HL-60/S4 treated with phorbol 12-myristate 13-acetate at 8.2 ng/mL for 4 days and 3 days (cell line): Measurements from ENCODE around the gene MINK1.
"Not testable (repeated sequence)": the region's sequence is repeated elsewhere in the genome, so short reads cannot be mapped to it uniquely, and the experiment has no call there.

Experiments used
- in situ Hi-C: fragments of 300-500 bp; cut with MboI; formaldehyde crosslinking; loops from 2 replicates; pipeline ENCODE4 v1.15.0; 2022; ENCODE audit warnings: low sequenced_read_pairs

Gene MINK1

DNA sequence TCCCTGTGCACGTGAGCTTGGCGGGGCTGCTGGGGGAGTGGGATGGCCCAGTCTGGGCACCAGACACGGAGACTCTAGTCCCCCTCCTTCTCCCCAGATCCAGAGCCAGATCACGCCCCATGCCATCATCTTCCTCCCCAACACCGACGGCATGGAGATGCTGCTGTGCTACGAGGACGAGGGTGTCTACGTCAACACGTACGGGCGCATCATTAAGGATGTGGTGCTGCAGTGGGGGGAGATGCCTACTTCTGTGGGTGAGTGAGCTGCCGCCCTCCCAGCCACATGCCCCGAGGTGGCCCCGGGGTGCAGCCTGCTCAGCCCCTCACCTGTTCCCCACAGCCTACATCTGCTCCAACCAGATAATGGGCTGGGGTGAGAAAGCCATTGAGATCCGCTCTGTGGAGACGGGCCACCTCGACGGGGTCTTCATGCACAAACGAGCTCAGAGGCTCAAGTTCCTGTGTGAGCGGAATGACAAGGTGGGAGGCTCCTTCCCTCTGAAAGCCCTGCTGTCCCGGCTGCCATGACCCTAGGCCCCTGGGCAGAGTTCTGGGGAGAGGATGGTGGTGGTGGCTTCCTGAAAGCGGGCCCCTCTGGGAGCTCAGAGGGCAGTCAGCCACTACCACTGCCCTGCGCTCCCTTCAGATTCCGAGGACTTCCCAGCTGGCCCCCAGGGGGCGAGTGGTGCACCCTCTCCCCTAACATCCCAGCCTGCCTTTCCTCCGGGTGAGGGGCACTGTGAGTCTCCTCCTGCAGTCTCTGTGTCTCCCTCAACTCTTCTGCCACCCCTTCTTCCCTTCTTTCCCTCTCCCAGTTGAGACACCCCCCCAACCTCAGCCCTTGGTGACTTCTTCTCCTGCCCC, 63.4 kb downstream of the MINK1 start:
- in situ Hi-C loops: loop anchor here (25.0 kb wide), 1 partner anchor 334 kb away; the partner anchor contains the start of genes GGT6 and MYBBP1A

GRCh38 chr17:4897198-4897687, 64.1 kb downstream of the MINK1 start:
- in situ Hi-C loops: loop anchor here (25.0 kb wide), 1 partner anchor 335 kb away; the partner anchor contains the start of genes GGT6 and MYBBP1A

- in situ Hi-C loops: loop anchor here (25.0 kb wide), 1 partner anchor 335 kb away; the partner anchor contains the start of genes GGT6 and MYBBP1A
These were observed 64.6 kb downstream of the MINK1 start for GRCh38 chr17:4897785-4898184.

DNA sequence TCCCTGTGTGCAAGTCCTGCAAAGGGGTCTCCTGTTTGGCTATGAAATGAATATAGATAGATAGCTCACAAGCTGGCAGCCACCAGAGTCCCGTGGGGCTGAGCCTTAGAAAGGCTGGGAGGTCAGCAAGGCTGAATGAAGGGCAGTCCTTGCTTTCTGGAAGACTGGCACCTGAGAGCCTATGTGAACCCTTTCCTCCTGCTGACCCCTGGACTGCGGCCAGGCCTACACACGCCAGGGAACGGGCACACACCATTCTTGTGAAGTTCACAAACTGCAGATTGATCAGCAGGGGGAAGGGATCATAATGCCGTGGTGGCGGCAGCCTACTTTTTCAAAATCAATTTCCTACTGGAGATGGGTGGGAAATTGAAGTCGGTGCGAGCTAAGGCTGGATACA, 65.2 kb downstream of the MINK1 start:
- in situ Hi-C loops: loop anchor here (25.0 kb wide), 1 partner anchor 336 kb away; the partner anchor contains the start of genes GGT6 and MYBBP1A

- in situ Hi-C loops: loop anchor here (25.0 kb wide), 1 partner anchor 337 kb away; the partner anchor contains the start of genes GGT6 and MYBBP1A
These were observed 65.8 kb downstream of the MINK1 start for GRCh38 chr17:4898927-4899326.

DNA sequence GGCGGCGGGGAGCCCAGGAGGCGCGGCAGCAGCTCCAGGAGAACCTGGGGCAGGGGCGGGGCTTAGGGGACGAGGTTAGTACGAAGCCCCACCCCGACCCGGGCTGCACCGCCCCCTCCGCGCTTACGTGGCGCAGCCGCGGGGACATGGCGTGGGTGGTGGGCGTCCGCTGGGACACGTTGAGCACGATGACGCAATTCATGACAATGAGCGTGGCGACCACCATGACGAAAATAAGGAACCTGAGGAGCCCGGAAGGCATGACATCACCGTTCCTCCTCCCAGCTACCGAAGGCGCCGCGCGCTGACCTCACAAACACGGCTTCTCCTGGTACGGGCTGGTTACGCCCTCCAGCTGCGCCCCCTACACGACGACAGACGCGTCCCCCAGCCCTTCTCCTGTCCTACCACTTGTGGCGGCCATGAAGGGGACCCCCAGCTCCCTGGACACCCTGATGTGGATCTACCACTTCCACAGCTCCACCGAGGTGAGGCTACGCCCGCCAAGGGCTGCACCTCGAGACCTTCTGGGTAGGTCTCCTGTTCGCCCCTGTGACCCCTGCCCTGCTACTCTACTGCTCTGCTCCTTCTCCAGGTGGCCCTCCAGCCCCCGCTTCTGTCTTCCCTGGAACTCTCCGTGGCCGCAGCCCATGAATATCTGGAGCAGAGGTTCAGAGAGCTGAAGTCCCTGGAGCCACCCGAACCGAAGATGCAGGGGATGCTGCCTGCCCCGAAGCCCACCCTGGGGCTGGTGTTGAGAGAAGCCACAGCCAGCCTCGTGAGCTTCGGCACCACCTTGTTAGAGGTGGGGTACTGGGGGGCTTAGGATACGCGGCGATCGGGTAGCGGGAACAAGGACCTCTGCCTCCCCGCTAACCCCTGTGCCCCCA, 66.4 kb downstream of the MINK1 start, which contains the start of gene C17orf107:
Gene C17orf107, plus strand, starts transcription at position 196 of the 890 bp plus-strand sequence. Its CDS starts 227 bp downstream, at position 423.
- in situ Hi-C loops: loop anchor here (25.0 kb wide), 1 partner anchor 337 kb away; the partner anchor contains the start of genes GGT6 and MYBBP1A

- in situ Hi-C loops: no loop called here
These were observed 67.3 kb downstream of the MINK1 start for GRCh38 chr17:4900231-4901107.

DNA sequence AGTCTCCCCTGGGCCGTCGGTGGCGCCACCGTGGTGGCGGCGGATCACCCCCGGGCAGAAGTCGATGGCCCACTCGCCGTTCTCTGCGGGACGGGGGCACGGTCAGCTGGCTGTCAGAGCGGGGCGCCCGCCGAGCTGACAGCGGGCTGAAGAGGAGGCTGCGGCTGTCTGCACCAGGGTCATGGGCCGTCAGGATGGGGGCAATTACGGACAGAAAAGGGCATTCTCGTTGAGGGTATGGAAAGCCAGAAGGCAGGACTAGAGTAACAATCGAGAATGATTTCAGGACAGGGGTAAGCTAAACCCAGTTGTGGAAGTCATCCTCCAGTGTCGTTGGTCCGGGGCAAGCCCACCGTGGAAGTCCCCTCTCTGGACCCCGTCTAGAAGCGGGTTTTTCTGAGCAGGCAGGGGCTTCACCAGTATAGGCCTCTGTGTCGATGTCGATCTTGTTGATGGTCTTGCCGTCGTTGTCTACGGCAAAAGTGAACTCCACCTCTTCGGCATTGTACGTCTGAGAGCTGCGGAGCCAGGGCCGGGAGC, 68.0 kb downstream of the MINK1 start:
- in situ Hi-C loops: no loop called here

- in situ Hi-C loops: no loop called here
These were observed 68.7 kb downstream of the MINK1 start for GRCh38 chr17:4901648-4902344.

GRCh38 chr17:4902540-4902939, 69.4 kb downstream of the MINK1 start:
- in situ Hi-C loops: no loop called here

DNA sequence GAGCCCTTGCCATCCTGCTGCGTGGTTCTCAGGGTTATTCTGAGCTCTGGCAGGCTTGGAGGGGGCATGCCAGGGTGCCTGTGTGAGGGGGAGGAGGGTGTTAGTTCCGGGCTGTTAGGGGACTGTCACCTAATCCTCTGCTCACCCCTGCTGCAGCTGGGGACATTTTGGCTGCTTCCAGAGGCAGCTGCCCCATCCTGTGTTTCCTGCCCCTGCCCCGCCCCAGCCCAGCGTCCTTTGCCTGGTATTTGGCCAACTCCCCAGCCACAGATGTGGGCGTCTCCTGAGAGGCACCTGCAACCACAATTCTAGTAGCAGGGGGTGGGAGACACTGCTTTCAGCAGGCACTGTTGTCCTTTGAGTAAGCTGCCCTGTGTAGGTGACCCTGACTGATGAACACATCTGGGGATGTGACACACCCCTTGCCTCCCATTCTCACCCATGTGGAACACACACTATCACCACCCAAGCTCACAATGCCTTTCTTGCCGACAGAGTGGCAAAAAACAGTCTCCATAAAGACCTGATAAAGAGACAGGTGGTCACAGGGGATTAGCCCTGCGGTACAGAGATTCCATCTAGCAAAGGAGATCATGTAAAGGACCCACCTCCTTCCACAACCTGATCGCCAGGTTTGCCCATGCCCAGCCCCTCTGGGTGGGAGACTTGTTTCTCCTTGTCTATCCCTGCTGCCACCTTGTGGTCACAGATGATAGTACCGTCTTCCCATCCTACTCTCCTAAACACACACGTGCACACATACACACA, 70.1 kb downstream of the MINK1 start, which contains the start of gene CHRNE:
Gene CHRNE, minus strand, starts transcription at position 48 of the 768 bp plus-strand sequence. Its CDS starts 35 bp downstream, at position 13.
- in situ Hi-C loops: no loop called here

GRCh38 chr17:4906642-4907041, 73.5 kb downstream of the MINK1 start:
- in situ Hi-C loops: not testable (repeated sequence)

- in situ Hi-C loops: no loop called here
These were observed 75.2 kb downstream of the MINK1 start for GRCh38 chr17:4908301-4908700.

DNA sequence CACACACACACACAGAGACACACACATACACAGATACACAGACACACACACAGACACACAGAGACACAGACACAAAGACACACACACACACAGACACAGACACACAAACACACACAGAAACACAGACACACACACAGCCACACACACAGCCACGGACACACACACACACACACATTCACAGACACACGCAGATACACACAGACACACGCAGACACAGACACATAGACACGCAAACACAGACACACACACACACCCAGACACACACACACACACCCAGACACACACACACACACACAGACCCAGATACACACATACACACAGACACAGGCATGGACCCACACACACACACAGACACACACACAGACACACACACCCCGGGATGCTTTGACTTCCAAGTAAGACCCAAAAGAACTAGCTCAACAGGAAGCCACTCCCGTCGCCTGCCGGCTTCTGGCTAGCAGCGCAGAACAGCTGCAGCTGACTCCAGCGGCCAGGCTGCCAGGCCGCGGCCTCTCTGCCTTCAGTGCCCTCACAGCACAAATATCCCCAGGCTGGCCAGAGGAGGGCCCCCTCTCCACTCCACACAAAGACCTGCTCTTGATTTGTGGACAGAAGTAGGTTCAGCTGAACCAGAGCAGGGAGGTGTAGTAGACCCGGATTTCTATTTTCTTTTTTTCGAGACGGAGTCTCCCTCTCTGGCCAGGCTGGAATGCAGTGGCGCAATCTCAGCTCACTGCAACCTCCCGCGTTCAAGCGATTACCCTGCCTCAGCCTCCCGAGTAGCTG, 75.8 kb downstream of the MINK1 start:
- in situ Hi-C loops: no loop called here

DNA sequence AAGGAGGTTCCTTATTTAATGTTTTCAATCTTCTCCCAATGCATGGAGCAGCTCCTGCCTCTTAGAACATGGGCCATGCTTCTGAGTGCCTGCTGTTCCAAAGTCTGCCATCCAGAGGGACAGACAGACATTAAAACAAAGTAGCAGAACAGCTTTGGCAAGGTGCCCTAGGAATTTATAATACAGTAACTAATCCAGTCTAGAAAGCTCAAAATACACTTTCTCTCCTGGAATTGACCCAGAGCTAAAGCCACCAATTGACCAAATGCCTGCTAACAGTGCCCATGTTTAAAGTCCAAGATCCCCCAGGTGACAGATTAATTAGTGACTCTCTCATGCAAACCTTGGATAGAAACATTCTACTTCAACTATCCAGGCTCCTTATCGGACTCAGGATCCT, 80.9 kb downstream of the MINK1 start:
- in situ Hi-C loops: no loop called here

DNA sequence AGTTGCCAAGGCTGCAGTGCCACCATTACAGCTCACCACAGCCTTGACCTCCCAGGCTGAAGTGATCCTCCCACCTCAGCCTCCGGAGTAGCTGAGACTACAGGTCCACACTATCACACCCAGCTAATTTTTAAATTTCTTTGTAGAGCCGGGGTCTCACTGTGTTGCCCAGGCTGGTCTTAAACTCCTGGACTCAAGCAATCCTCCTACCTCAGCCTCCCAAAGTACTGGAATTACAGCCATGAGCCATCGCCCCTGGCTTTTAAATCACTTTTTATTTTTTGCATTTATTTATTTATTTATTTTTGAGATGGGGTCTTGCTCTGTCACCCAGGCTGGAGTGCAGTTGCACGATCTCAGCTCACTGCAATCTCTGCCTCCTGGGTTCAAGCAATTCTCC, 81.4 kb downstream of the MINK1 start:
- in situ Hi-C loops: not testable (repeated sequence)

GRCh38 chr17:4919511-4920047, 86.4 kb downstream of the MINK1 start:
- in situ Hi-C loops: no loop called here
